Activated CD4-positive, alpha-beta T cell treated with anti-CD3 and anti-CD28 coated beads for 48 hours (primary cell): ENCODE measurements around the gene PDGFRB.
A peak's percentile ranks its signal among the peaks of the same experiment; 100 is the strongest.

ENCODE experiments used
- DNase-seq: peaks from one replicate; pipeline ENCODE4 v3.0.0-alpha.2; 2020

PDGFRB gene

GRCh38 chr5:150162142-150162513 lies 6.5 kb upstream of the PDGFRB start:
- DNase-seq: no peak

GRCh38 chr5:150161242-150162141 lies 5.8 kb upstream of the PDGFRB start:
- DNase-seq: peak; percentile 89

- no peak for DNase-seq
Observed at GRCh38 chr5:150160448-150161081, 4.9 kb upstream of the PDGFRB start.

- no peak for DNase-seq
Observed at GRCh38 chr5:150159741-150160179, 4.1 kb upstream of the PDGFRB start.

- no peak for DNase-seq
Observed at GRCh38 chr5:150159031-150159430, 3.4 kb upstream of the PDGFRB start.

GRCh38 chr5:150158170-150158949 lies 2.7 kb upstream of the PDGFRB start:
- no peak for DNase-seq

GRCh38 chr5:150157168-150157567 lies 1.5 kb upstream of the PDGFRB start:
- no peak for DNase-seq

- DNase-seq: no peak
Observed at GRCh38 chr5:150156540-150156939, 895 bp upstream of the PDGFRB start.

- DNase-seq: no peak
Observed at GRCh38 chr5:150156027-150156368, 353 bp upstream of the PDGFRB start.

GRCh38 chr5:150154618-150155128 lies 972 bp downstream of the PDGFRB start:
- DNase-seq: no peak

- DNase-seq: no peak
Observed at GRCh38 chr5:150153957-150154617, 1.6 kb downstream of the PDGFRB start.

- no peak for DNase-seq
Observed at GRCh38 chr5:150153483-150153882, 2.2 kb downstream of the PDGFRB start.

- peak; percentile 6 for DNase-seq
Observed at GRCh38 chr5:150152636-150153462, 2.8 kb downstream of the PDGFRB start.

- DNase-seq: no peak
Observed at GRCh38 chr5:150149618-150150017, 6.0 kb downstream of the PDGFRB start.

GRCh38 chr5:150148117-150148927 lies 7.3 kb downstream of the PDGFRB start:
- no peak for DNase-seq

GRCh38 chr5:150147670-150148069 lies 8.0 kb downstream of the PDGFRB start:
- no peak for DNase-seq

- no peak for DNase-seq
Observed at GRCh38 chr5:150146862-150147601, 8.6 kb downstream of the PDGFRB start.

GRCh38 chr5:150146235-150146634 lies 9.4 kb downstream of the PDGFRB start:
- no peak for DNase-seq

- no peak for DNase-seq
Observed at GRCh38 chr5:150144879-150145278, 10.8 kb downstream of the PDGFRB start.

GRCh38 chr5:150144246-150144801 lies 11.3 kb downstream of the PDGFRB start:
- DNase-seq: no peak
